HG02870 (cell line): ENCODE data around the gene VSIG10L.

Experiments used
- ATAC-seq: cut with Tn5 transposase; IDR thresholded peaks from one replicate; pipeline ENCODE4 v1.9.1; 2021; ENCODE audit warnings: mild to moderate bottlenecking, moderate library complexity; ENCODE audit not compliant: unreplicated experiment

The VSIG10L gene

GRCh38 chr19:51341976-51342580 lies at the start of gene VSIG10L:
Gene VSIG10L (minus strand): TSS chr19:51342139. CDS start chr19:51342124, 15 bp downstream.
- ATAC-seq = no peak

- ATAC-seq = no peak
Measured at GRCh38 chr19:51391073-51391611, 49.2 kb upstream of the VSIG10L start.

- no peak for ATAC-seq
Measured at GRCh38 chr19:51389143-51389542, 47.2 kb upstream of the VSIG10L start.

- ATAC-seq = no peak
Measured at GRCh38 chr19:51387924-51388389, 46.0 kb upstream of the VSIG10L start, which contains the start of gene LIM2. Gene LIM2 (minus strand): TSS chr19:51387974. CDS start chr19:51387443, 531 bp downstream.

GRCh38 chr19:51386882-51387520 lies 45.1 kb upstream of the VSIG10L start:
- no peak for ATAC-seq

- no peak for ATAC-seq
Measured at GRCh38 chr19:51382004-51382403, 40.1 kb upstream of the VSIG10L start.

GRCh38 chr19:51380379-51380778 lies 38.4 kb upstream of the VSIG10L start:
- no peak for ATAC-seq

GRCh38 chr19:51377422-51377821 lies 35.5 kb upstream of the VSIG10L start:
- ATAC-seq = no peak

- no peak for ATAC-seq
Measured at GRCh38 chr19:51375504-51376221, 33.7 kb upstream of the VSIG10L start.

- no peak for ATAC-seq
Measured at GRCh38 chr19:51372649-51373504, 30.9 kb upstream of the VSIG10L start, which contains the start of gene NKG7. Gene NKG7 (minus strand): TSS chr19:51372654. CDS start chr19:51372535, 119 bp downstream.

- ATAC-seq = no peak
Measured at GRCh38 chr19:51372021-51372648, 30.2 kb upstream of the VSIG10L start.

- no peak for ATAC-seq
Measured at GRCh38 chr19:51371186-51371690, 29.3 kb upstream of the VSIG10L start.

GRCh38 chr19:51370230-51370629 lies 28.3 kb upstream of the VSIG10L start:
- no peak for ATAC-seq

- no peak for ATAC-seq
Measured at GRCh38 chr19:51368366-51369282, 26.7 kb upstream of the VSIG10L start, which contains the start of gene CLDND2. Gene CLDND2 (minus strand): TSS chr19:51369003. CDS start chr19:51368577, 426 bp downstream.

- peak; percentile 80 for ATAC-seq
Measured at GRCh38 chr19:51367565-51368365, 25.8 kb upstream of the VSIG10L start.

- no peak for ATAC-seq
Measured at GRCh38 chr19:51367255-51367564, 25.3 kb upstream of the VSIG10L start.

- ATAC-seq = peak; percentile 49
Measured at GRCh38 chr19:51366389-51367254, 24.7 kb upstream of the VSIG10L start.
